GM18951 (cell line): ENCODE results near the gene PLEKHD1.
"Not testable (repeated sequence)": the region's sequence is repeated elsewhere in the genome, so short reads cannot be mapped to it uniquely, and the experiment has no call there.

Source experiments
- POLR2A ChIP-seq: IDR thresholded peaks from 4 replicates; pipeline ENCODE4 v1.6.1; 2011; ENCODE audit warnings: mild to moderate bottlenecking; ENCODE audit not compliant: insufficient read length, insufficient read depth; ENCODE audit errors: extremely low read depth
- in situ Hi-C: fragments of 300-500 bp; cut with MboI; formaldehyde crosslinking; loops from one replicate; pipeline ENCODE4 v1.12.0; 2022; ENCODE audit warnings: low sequenced_read_pairs, mixed read lengths, inconsistent platforms; ENCODE audit not compliant: unreplicated experiment

Gene PLEKHD1

DNA sequence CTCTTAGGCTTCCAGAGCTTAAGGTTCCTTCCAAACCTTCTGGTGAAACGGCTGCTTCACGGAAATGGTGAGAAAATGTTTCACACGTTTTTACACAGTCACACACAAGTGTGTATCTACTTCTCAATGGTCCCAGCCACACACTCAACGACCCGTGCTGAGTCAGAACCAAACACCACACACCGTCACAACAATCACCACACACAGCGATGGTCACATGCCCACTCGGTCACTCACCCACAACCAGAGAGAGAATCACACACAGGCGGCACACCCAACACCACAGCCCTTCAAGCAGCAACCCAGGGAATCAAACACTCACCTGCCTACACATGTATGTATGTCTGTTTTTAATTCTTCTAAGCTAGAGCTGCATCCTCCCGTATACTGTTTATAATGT, 12.6 kb upstream of the PLEKHD1 start:
- TF ChIP-seq POLR2A: no peak
- in situ Hi-C loops: no loop called here

DNA sequence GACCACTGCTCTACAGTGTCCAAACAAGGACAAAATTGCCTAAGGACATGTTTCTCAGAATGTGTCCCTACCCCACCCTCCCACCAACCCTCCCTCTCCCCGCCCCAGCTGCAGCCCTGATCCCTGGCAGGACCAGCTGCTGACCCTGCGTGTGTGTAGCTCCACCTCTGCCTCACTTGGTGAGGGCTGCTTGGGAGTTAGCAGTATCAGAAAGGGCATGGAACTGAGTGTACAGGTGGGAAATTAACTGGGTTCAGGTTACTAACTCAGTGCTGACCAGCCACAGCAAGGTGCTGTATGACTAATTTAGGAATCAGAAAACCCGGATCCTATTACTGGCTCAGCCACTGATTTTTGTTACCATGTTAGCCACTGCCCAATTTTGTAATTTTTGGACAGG, 11.3 kb upstream of the PLEKHD1 start:
- in situ Hi-C loops: no loop called here
- TF ChIP-seq POLR2A: no peak

DNA sequence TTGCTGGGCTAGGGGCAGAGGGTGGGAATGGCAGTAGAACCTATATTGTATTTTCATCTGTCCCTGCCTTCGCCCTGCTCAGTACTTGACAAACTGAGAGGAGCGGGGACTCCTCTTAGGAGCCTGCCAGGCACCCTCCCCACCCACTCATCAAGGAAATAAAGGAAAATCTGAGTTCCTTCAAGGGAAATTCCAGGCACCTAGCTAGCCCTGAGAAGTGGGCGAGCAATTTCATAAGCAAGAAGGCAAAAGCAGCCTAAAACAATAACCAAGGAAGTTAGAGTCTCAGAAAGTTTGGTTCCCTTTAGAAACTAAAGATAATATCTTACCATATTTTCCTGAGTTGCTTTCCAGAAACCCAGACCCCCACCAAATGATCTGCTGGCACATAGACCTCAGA, 10.6 kb upstream of the PLEKHD1 start:
- TF ChIP-seq POLR2A: no peak
- in situ Hi-C loops: no loop called here

DNA sequence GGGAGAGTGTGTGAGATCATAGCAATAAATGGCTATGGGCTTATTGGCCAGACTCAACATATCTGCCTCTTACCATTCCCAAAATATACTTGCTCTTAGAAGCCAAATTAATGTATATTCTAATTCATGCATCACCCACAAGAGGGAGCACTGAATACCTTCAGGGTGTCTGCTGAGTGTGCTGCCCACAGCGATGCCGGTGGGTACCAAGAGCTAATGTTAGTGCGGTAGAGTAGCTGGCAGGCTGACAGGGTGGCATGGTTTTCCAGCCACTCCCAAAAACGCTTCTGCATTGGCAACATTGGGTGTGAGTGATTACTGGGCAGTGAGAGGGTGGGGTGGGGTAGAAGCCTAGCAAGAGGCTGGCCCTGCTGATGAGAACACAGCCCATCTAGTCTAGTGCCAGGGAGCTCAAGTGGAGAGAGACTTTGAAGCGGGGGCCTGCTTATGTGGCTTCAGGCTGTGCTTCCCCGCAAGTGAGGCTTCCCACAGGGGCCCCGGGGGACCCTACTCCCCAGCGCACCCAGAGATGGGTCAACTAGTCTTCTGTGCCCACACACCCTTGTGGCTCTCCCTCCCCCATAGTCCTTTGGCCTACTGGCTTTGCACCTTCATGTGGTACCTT, 9.2 kb upstream of the PLEKHD1 start:
- in situ Hi-C loops: no loop called here
- TF ChIP-seq POLR2A: no peak

DNA sequence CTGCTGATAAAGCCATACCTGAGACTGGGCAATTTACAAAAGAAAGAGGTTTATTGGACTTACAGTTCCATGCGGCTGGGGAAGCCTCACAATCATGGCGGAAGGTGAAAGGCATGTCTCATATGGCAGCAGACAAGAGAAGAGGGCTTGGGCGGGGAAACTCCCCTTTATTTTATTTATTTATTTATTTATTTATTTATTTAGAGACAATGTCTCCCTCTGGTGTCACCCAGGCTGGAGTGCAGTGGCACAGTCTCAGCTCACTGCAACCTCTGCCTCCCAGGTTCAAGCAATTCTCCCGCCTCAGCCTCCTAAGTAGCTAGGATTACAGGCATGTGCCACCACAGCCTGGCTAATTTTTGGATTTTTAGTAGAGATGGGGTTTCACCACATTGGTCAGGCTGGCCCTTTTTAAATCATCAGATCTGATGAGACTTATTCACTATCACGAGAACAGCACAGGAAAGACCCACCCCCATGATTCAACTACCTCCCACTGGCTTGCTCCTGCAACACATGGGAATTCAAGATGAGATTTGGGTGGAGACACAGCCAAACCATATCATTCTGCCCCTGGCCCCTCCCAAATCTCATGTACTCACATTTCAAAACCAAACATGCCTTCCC, 7.6 kb upstream of the PLEKHD1 start:
- in situ Hi-C loops: not testable (repeated sequence)

DNA sequence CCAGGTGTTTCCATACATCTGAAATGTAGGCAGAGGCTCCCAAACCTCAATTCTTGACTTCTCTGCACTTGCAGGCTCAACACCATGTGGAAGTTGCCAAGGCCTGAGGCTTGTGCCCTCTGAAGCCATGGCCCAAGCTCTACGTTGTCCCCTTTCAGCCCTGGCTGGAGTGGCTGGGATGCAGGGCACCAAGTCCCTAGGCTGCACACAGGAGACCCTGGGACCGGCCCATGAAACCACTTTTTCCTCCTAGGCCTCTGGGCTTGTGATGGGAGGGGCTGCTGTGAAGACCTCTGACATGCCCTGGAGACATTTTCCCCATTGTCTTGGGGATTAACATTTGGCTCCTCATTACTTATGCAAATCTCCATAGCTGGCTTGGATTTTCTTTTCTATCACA, 6.5 kb upstream of the PLEKHD1 start:
- in situ Hi-C loops: not testable (repeated sequence)

DNA sequence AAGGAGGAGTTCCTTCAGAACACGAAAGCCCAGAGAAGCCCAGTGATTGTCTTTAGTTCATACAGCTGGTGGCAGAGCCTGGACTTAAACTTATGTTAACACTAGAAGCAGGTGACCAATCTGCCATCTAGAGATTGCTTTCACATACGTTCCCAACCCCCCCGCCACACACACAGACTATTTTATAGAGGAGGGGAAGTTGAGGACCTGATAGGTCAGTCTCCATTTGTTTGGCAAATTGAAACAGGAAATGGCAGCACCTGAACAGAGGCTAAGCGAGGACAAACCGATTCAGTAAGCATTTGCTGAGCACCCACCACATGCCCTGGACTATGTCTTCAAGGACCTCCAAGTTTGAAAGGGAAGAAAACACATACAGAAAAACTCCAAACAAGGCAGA, 4.8 kb upstream of the PLEKHD1 start:
- in situ Hi-C loops: no loop called here
- no peak for TF ChIP-seq POLR2A

DNA sequence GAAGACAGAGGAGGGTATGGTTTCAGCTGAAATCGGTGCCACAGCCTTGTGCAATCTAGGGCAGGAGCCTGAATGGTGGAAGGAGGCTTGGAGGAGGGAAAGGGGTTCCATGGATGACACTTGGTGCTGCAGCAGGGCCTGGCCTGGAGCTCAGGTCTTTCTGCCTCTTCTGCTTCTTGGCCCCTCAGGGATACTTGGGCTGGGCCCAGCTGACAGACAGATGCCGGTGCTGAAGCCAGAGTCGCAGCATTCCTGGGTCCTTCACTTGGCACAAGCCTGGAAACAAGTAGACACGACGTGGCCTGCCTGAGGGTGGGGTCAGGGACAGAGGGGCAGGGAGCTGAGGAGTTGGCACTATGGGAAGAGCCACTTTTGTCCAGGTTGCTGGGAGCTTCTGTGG, 4.4 kb upstream of the PLEKHD1 start:
- in situ Hi-C loops: no loop called here

DNA sequence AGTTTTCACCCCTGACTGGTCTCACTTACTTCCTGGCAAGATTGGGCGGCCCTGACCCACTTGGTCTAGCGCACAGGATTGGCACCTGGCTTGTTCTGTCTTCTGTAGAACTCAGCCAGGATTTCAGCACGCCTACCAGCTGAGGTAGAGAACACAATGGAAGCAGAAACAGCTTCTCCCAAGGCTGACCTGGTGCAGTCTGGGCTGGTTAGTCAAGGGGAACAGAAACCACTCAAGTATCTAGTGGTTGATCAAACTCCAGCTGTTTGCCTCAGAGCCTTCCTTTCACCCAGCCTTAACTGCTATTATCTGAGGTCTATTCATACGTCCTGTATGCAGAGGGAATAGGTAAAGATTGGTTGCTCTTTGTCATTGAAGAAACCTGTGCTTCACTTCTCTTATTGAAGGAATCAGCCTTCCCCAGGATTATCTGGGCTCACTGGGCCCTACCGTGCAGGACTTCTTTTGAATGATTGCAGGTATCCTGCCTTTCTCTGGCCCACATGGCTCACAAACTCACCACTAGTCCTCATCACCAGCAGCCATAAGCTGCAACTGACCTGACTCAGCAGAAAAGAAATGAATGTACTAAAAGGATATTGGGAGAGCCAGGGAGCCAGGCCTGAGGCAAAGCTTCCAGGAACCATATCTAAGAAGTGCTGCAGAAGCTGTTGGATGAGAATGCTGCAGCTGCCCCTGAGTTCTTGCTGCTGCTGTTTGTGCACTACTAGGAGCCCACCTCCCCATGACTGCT, 2.5 kb upstream of the PLEKHD1 start:
- in situ Hi-C loops: no loop called here
- TF ChIP-seq POLR2A: no peak

More for the DNA sequence above, 4.4 kb upstream of the PLEKHD1 start:
- no peak for TF ChIP-seq POLR2A

DNA sequence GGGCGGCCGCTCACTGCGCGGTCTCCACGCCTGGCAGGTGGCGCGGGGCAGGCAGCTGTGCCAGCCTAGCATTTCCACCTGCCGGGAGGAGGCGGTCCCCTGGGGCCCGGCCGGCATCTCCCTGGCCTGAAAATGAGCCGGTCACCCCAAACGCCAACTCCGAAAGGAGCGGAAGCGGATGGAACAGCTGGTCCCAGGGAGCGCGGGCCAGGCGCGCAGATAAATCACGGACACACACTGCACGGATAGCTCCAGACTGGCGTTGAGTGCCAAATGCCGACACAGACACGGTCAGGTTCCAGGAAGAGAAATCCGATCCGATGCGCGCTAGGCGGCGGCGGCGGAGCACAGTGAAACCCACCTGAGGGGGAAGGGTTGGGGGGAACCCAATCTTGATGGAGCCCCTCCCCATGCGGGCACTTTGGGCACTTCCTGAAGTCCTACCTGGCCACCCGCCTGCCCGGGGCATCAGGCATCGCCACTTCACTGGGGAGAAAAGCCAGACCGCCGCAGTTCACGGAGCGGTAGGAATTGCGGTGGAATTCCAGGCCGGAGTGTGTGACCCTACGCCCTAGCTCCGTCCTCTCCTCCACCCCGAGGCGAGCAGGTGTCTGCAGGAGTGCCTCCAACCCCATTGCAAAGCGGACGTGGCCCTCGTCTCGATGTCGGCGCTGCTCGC, 624 bp upstream of the PLEKHD1 start:
- no peak for TF ChIP-seq POLR2A
- in situ Hi-C loops: no loop called here

DNA sequence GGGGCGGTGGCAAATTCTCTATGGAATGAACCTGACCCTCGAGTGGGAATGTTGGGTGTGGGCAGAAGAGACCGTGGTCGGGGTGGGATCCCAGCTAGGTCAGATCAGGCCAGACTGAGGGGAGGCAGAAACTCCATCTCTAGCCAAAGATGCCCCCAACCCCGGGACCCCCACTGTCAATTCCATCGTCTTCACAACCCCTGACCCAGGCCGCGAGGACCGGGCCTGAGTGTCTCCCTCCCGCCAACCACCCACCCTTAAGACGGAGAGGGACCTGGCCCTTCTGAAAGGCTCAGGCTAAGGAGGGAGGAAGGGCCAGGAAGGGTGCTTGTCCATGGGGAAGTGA, 760 bp downstream of the PLEKHD1 start:
- TF ChIP-seq POLR2A: no peak
- in situ Hi-C loops: no loop called here

DNA sequence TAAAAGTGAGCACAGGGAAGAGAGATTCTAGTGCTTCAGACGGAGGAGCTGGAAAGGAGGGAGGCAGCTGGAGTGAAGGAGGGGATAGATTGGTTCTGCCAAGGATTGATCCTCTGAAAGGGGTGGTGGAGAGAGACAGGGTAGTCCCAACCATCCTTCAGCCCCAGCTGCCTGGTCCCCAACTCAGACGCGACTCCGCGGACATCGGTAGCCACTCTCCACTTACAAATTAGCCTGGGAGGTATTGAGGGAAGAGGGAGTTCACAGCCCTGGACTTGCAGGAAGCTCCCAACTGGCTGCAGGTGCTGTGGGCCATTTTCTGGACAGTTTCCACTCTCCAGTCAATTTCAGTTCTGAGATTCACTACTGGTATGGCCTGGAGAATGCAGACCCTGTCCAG, 1.2 kb downstream of the PLEKHD1 start:
- in situ Hi-C loops: no loop called here
- no peak for TF ChIP-seq POLR2A

DNA sequence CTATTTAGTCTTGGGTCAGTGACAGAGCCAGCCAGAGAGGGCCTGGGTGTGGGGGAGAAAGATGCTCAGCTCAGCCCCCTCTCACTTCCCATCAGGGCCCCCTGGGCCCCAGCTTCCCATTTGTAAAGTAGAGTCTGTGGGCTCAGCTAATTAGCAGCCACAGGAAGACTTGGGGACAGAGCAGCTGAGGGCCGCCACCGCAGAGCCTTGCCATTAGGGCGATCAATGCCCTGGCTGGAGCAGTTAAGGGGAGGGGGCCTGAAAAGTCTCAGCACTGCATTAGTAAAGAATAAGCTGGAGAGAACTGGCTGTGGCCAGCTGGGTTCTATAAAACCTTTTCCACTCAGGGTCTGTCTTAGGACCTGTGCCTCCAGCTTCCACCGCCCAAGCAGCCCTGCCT, 2.7 kb downstream of the PLEKHD1 start:
- in situ Hi-C loops: no loop called here

DNA sequence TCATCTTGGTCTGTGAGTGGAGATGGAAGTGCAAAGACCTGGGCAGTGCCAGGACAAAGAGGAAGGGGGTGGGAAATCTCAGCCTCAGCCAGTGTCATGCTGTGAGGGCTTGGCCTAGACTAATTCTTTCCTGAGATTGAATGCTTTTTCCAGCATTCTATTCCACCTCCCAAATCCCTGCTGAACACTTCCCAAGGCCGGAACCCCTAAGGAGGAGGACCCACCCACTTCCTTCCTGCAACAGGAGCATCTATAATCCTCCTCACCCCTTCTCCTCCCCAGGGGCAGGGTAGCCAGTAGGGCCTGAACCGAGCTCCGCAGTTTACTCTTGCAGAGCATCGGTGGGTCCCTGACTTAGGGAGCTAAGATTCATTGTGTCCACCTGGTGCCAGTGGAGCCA, 3.2 kb downstream of the PLEKHD1 start:
- TF ChIP-seq POLR2A: no peak
- in situ Hi-C loops: no loop called here

More for the DNA sequence above, 2.7 kb downstream of the PLEKHD1 start:
- no peak for TF ChIP-seq POLR2A
